ENCODE data around the gene ETS2. TPM values are rescaled to one million over a fixed set of nuclear protein-coding genes. Genes with fewer than 3 reads are reported as not detected.

The ETS2 gene
- total and polyA plus RNA-seq, 2 of the 8 experiments (the other 6 are each of a cell fraction or from before 2014, with no cell fraction given) = 11.0 to 45.1 TPM

DNA sequence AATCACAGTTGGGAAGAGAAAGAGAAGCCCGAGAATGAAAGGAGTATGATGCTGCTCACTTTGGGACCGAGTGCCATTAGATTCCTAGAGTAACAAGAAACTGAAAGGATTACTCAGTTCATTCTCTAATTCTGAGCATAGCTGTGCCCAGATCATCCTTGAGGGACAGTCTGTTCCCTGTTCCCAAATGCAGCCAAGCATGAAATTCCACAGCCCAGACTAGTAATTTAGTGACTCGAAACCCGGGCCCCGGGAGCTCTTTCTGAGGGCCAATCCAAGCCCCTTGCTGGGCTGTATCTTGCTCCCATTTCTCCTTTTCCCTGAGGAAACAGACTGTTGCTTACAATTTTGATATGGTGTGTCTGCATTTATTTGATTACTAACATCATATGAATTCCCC is 30.0 kb upstream of the ETS2 start (continued):
- TF ChIP-seq CHD7 (IDR thresholded peaks at IDR 0.05; ENCODE audit: insufficient replicate concordance, low read length) (no peak), CHD2 (IDR thresholded peaks at IDR 0.05; ENCODE audit: low read length) (no peak), NRF1 (IDR thresholded peaks at IDR 0.05; ENCODE audit: low read depth, low read length) (no peak), SIRT6 (IDR thresholded peaks at IDR 0.05; ENCODE audit: low read length) (no peak), GTF2F1 (IDR thresholded peaks at IDR 0.05; ENCODE audit: borderline replicate concordance, low read depth, low read length) (no peak)
- TF ChIP-seq, protein P1, sequence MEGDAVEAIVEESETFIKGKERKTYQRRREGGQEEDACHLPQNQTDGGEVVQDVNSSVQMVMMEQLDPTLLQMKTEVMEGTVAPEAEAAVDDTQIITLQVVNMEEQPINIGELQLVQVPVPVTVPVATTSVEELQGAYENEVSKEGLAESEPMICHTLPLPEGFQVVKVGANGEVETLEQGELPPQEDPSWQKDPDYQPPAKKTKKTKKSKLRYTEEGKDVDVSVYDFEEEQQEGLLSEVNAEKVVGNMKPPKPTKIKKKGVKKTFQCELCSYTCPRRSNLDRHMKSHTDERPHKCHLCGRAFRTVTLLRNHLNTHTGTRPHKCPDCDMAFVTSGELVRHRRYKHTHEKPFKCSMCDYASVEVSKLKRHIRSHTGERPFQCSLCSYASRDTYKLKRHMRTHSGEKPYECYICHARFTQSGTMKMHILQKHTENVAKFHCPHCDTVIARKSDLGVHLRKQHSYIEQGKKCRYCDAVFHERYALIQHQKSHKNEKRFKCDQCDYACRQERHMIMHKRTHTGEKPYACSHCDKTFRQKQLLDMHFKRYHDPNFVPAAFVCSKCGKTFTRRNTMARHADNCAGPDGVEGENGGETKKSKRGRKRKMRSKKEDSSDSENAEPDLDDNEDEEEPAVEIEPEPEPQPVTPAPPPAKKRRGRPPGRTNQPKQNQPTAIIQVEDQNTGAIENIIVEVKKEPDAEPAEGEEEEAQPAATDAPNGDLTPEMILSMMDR (IDR thresholded peaks at IDR 0.05; ENCODE audit: control extremely low read depth in 1 of 3, insufficient read depth in 1 of 3, low read depth in 1 of 3, low read length in 3 of 3) = no peak
